Lower leg skin (tissue), 4 donors: Measurements from ENCODE around the gene CHMP5. TPM values are rescaled to one million over a fixed set of nuclear protein-coding genes. Genes with fewer than 3 reads are reported as not detected.

Experiments
- DNase-seq, 2 donors: peaks; one replicate each; pipeline ENCODE4 v3.0.0-alpha.2; 2019; ENCODE audit warnings: low spot score in 2 of 2
- H3K4me3 ChIP-seq: fragments of 200-600 bp; sonication (generic); 2 replicates; pipeline ENCODE4 v1.5.1; 2017; ENCODE audit warnings: mild to moderate bottlenecking, low read depth; ENCODE audit not compliant: poor library complexity, severe bottlenecking
- CTCF ChIP-seq, 3 donors: fragments of 450-650 bp; IDR thresholded peaks; one replicate each; pipeline ENCODE4 v1.5.1; 2016; ENCODE audit warnings: antibody characterized with exemption in 3 of 3, mild to moderate bottlenecking in 3 of 3, moderate library complexity in 2 of 3
- POLR2A ChIP-seq, 2 donors: fragments of 450-650 bp; IDR thresholded peaks; one replicate each; pipeline ENCODE4 v1.6.1; 2016 to 2017; ENCODE audit warnings: antibody characterized with exemption in 2 of 2, mild to moderate bottlenecking in 1 of 2, moderate library complexity in 1 of 2
- WGBS, 2 donors: methylation state at CpG; one replicate each; pipeline ENCODE4 v1.1.5; 2018; 5-methylcytosine and 5-hydroxymethylcytosine counted together
- intact Hi-C: fragments of 100-400 bp; cut with DNase I; formaldehyde crosslinking; loops from one replicate; pipeline ENCODE4 v1.15.0; 2023; ENCODE audit warnings: low total_unique reads
- total RNA-seq, 4 donors: library from RNA; depleted of rRNA; stranded (reverse); fragments of >200 nt; gene quantifications; one replicate each; pipeline ENCODE4 v1.1.0, GENCODE V29; 2016

Gene CHMP5
- total RNA-seq, 4 donors from 2014 or later = 55.3 to 81.5 (median 65.6) TPM

- DNase-seq = no peak
- H3K4me3 ChIP-seq = no peak overlapping the region
- intact Hi-C loops = no loop called here
- TF ChIP-seq CTCF (IDR thresholded peaks at IDR 0.05) (no peak), POLR2A (IDR thresholded peaks at IDR 0.05) (no peak)
- WGBS, 2 donors = 23 to 33% methylated on average over 1 of the region's 1 CpG
Measured at GRCh38 chr9:33250458-33250995, 14.3 kb upstream of the CHMP5 start.

- no peak for DNase-seq
- no peak overlapping the region for H3K4me3 ChIP-seq
- intact Hi-C loops = no loop called here
- 98 to 99% methylated on average over 4 of the region's 4 CpGs for WGBS, 2 donors
- TF ChIP-seq CTCF (IDR thresholded peaks at IDR 0.05) = no peak
- TF ChIP-seq POLR2A (IDR thresholded peaks at IDR 0.05) = no peak
Measured at GRCh38 chr9:33254211-33254610, 10.6 kb upstream of the CHMP5 start.

GRCh38 chr9:33255014-33255413 is 9.8 kb upstream of the CHMP5 start:
- TF ChIP-seq POLR2A (IDR thresholded peaks at IDR 0.05) = no peak
- no peak for TF ChIP-seq CTCF (IDR thresholded peaks at IDR 0.05)
- H3K4me3 ChIP-seq = no peak overlapping the region

GRCh38 chr9:33255471-33255870 is 9.4 kb upstream of the CHMP5 start:
- intact Hi-C loops = no loop called here
- no peak for TF ChIP-seq CTCF (IDR thresholded peaks at IDR 0.05)
- no peak for TF ChIP-seq POLR2A (IDR thresholded peaks at IDR 0.05)

More at GRCh38 chr9:33255014-33255413, 9.8 kb upstream of the CHMP5 start:
- intact Hi-C loops = no loop called here
- DNase-seq = no peak
- 94 to 96% methylated on average over 8 of the region's 8 CpGs for WGBS, 2 donors

GRCh38 chr9:33256236-33256635 is 8.6 kb upstream of the CHMP5 start:
- DNase-seq = no peak
- no peak overlapping the region for H3K4me3 ChIP-seq
- WGBS, 2 donors = 74 to 78% methylated on average over 2 of the region's 2 CpGs
- no peak for TF ChIP-seq POLR2A (IDR thresholded peaks at IDR 0.05)
- TF ChIP-seq CTCF (IDR thresholded peaks at IDR 0.05) = no peak
- intact Hi-C loops = no loop called here

More at GRCh38 chr9:33255471-33255870, 9.4 kb upstream of the CHMP5 start:
- no peak for DNase-seq
- H3K4me3 ChIP-seq = no peak overlapping the region
- WGBS, 2 donors = 58 to 69% methylated on average over 4 of the region's 4 CpGs

- intact Hi-C loops = no loop called here
- no peak for TF ChIP-seq POLR2A (IDR thresholded peaks at IDR 0.05)
- no peak for TF ChIP-seq CTCF (IDR thresholded peaks at IDR 0.05)
- no peak overlapping the region for H3K4me3 ChIP-seq
- WGBS, 2 donors = 91% methylated on average over 4 of the region's 4 CpGs
- DNase-seq = no peak
Measured at GRCh38 chr9:33257276-33257675, 7.6 kb upstream of the CHMP5 start.
